ENCODE results near the gene PLIN5.

PLIN5 gene

GRCh38 chr19:4506449-4507149 is 28.4 kb downstream of the PLIN5 start:
- DNase-seq (ENCODE audit: extremely low read depth in 1 of 2, low read depth in 1 of 2) = no peak

- DNase-seq (ENCODE audit: extremely low read depth in 1 of 2, low read depth in 1 of 2) = no peak
Measured at GRCh38 chr19:4505570-4506448, 29.2 kb downstream of the PLIN5 start.

- no peak for DNase-seq (ENCODE audit: extremely low read depth in 1 of 2, low read depth in 1 of 2)
Measured at GRCh38 chr19:4504891-4505569, 30.0 kb downstream of the PLIN5 start.

DNA sequence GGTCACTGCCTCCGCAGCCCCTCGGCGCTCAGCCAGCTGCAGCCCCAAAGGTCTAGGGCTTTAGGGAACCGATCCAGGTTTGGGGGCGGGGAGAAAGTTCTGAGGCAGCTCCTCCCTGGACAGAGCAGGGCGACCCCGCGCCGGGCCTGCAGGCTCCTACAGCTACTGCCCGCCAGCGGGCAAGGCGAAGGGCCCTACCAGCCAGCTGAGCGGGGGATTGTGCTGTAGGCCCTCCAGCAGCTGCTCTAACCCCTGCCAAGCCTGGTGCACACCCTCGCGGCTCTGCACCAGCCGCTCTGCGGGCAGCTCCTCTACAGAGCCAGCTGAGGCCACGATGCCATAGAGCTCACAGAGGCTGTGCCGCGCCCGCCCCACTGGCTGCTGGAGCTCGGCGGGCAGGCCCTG is 30.7 kb downstream of the PLIN5 start:
- no peak for DNase-seq (ENCODE audit: extremely low read depth in 1 of 2, low read depth in 1 of 2)

DNA sequence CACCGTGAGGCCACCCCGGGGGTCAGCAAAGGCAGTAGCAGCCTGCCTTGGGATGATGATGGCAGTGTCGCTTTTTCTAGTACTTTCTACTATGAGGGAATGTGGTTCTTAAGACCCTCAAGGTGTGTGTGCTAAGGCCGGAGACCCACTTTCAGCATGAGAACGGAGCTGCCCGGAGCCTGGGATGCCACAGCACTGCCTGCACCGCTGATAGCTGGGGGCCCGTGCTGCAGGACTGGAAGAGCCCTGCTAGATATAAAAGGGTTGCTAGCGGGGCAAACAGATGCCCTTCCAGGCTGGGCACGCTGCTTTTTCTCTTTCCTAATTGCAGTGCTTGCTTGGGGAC is 31.2 kb downstream of the PLIN5 start:
- DNase-seq (ENCODE audit: extremely low read depth in 1 of 2, low read depth in 1 of 2) = no peak

DNA sequence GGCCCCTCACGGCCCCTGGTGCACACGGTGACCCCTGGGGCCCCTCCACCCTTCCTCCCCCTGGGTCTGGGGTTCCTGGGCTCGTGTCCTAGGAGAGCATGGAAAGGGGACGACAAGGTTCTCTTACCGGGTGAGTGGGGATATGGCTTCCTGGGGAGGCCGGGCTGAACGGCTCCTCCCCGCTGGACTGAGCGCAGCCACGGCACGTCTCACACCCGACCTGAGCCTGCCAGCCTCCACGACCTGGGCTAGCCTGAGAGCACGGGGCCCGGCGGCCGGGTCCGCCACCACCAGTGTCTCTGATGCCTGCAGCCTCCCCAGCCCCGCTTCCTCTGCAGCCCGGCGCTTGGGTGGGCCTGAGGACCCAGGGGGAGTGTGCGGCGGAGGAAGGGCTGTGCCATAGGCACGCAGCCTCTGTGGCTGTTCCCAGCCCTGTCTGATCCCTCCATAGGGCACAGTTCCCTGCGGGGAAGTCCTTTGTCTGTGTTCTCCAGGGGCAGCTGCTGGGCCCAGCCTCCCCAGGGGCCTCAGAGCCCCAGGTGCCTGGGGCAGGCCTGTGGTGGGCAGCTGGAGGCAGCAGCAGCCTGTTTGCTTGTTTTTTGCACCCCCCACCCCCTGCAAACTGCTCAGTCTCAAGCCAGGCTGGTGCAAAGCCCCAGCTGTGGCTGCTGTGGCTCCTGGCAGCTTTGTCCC is 31.7 kb downstream of the PLIN5 start:
- no peak for DNase-seq (ENCODE audit: extremely low read depth in 1 of 2, low read depth in 1 of 2)

- DNase-seq (ENCODE audit: extremely low read depth in 1 of 2, low read depth in 1 of 2) = no peak
Measured at GRCh38 chr19:4502282-4503131, 32.5 kb downstream of the PLIN5 start.

- DNase-seq (ENCODE audit: extremely low read depth in 1 of 2, low read depth in 1 of 2) = no peak
Measured at GRCh38 chr19:4501691-4502090, 33.3 kb downstream of the PLIN5 start.

- DNase-seq (ENCODE audit: extremely low read depth in 1 of 2, low read depth in 1 of 2) = no peak
Measured at GRCh38 chr19:4500841-4501591, 34.0 kb downstream of the PLIN5 start.

- DNase-seq (ENCODE audit: extremely low read depth in 1 of 2, low read depth in 1 of 2) = no peak
Measured at GRCh38 chr19:4499855-4500254, 35.2 kb downstream of the PLIN5 start.

- no peak for DNase-seq (ENCODE audit: extremely low read depth in 1 of 2, low read depth in 1 of 2)
Measured at GRCh38 chr19:4499318-4499717, 35.7 kb downstream of the PLIN5 start.

- DNase-seq (ENCODE audit: extremely low read depth in 1 of 2, low read depth in 1 of 2) = no peak
Measured at GRCh38 chr19:4498694-4499093, 36.3 kb downstream of the PLIN5 start.

DNA sequence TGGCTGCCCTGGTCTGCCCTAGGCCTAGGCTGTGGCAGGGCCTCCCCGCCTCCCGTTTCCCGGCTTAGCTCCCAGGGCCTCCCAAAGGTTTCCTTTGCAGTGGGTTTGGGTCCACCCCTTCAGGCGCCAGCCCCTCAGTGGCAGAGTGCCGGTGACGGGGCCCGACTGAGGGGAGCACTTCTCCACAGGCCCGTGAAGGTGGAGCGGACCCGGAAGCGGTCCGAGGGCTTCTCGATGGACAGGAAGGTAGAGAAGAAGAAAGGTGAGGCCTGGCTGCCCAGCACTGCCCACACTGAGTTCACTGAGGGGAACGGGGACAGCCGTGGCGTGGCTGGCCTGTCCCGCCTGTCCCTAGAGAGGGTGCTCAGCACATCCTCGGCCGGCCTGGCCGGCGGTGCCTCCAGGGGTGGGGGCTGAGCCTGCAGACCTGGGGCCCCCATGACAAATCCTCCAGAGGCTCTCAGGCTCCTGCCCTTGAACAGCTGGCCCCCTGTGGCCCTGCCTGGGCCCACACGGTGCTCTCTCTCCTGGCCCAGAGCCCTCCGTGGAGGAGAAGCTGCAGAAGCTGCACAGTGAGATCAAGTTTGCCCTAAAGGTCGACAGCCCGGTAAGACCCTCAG is 37.1 kb downstream of the PLIN5 start:
- DNase-seq (ENCODE audit: extremely low read depth in 1 of 2, low read depth in 1 of 2) = no peak

- no peak for DNase-seq (ENCODE audit: extremely low read depth in 1 of 2, low read depth in 1 of 2)
Measured at GRCh38 chr19:4496304-4496703, 38.7 kb downstream of the PLIN5 start.

DNA sequence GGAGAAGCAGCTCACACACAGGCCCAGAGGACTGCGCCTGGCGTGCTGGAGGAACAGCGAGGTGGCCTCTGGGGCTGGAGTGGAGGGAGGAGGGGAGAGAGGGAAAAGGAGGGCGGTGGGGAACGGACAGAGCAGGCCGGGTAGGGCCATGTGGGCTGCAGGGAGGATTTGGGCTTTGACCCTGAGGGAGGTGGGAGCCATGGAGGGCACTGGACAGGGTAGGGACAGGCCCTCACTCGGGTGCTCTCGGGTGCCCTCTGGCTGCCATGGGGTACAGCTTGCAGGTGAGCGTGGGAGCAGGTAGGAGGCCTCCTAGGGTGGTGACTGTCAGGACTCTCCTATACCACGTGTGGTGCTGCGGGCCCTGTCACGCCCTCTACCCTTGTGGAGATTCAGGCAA is 39.6 kb downstream of the PLIN5 start:
- no peak for DNase-seq (ENCODE audit: extremely low read depth in 1 of 2, low read depth in 1 of 2)

- DNase-seq (ENCODE audit: extremely low read depth in 1 of 2, low read depth in 1 of 2) = no peak
Measured at GRCh38 chr19:4494691-4495064, 40.3 kb downstream of the PLIN5 start.

DNA sequence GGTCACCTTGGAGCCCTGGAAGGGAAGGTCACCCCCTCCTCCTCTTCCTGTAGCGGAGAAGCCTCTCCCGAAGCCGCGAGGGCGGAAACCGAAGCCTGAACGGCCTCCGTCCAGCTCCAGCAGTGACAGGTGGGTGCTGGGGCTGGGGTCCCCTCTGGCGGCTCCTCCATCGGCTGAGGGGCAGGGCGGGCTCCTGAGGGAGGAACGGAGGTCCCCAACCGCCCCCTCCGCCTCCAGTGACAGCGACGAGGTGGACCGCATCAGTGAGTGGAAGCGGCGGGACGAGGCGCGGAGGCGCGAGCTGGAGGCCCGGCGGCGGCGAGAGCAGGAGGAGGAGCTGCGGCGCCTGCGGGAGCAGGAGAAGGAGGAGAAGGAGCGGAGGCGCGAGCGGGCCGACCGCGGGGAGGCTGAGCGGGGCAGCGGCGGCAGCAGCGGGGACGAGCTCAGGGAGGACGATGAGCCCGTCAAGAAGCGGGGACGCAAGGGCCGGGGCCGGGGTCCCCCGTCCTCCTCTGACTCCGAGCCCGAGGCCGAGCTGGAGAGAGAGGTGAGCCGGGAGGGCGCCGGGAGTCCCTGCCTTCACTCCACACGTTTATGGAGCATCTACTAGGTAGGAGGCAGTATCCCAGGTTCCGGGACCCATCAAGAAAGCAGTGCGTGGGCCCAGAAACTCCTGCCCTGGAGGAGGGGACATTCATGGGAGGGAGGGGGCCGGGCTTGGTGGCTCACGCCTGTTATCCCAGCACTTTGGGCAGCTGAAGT is 40.9 kb downstream of the PLIN5 start:
- DNase-seq (ENCODE audit: extremely low read depth in 1 of 2, low read depth in 1 of 2) = no peak

DNA sequence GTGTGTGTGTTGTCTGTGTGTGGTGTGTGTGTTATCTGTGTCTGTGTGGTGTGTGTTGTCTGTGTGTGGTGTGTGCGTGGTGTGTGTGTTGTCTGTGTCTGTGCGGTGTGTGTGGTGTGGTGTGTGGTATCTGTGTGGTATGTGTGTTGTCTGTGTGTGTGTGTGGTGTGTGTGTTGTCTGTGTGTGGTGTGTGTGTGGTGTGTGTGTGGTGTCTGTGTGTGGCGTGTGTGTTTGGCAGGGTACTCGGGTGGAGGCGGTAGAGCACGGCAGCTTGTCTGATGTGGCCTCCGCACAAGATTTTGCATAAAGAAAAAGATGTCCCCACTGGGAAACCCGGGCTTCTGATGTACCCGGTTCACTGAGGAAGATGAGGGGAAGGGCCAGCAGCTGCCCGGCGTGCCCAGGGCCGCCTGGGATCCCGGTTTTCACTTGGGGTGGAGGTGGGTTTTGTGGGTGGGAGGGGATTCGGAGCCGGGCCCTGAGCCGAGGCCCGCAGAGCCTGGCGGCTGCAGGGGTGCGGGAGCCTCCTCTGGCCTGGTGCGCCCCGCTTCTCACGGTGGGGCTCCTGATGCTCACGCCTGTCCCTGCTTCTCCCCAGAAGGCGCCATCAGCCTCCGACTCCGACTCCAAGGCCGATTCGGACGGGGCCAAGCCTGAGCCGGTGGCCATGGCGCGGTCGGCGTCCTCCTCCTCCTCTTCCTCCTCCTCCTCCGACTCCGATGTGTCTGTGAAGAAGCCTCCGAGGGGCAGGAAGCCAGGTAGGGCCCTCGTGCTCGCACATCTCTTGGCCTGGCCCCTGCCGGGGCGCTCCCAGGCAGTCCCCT is 41.7 kb downstream of the PLIN5 start:
- no peak for DNase-seq (ENCODE audit: extremely low read depth in 1 of 2, low read depth in 1 of 2)
